HL-60 (cell line): ENCODE results near the gene EGFLAM.

ENCODE experiments used
- DNase-seq, 2 experiments: peaks; one replicate each; pipeline ENCODE4 v3.0.0-alpha.2; 2010 to 2020; ENCODE audit warnings: low read depth in 1 of 2, low spot score in 1 of 2
- H3K27ac ChIP-seq: fragments of 250-450 bp; sonication (Bioruptor Pico); replicated peaks from 2 replicates; pipeline ENCODE4 v1.5.1; 2020; ENCODE audit warnings: mild to moderate bottlenecking, moderate library complexity
- H3K27me3 ChIP-seq: fragments of 250-450 bp; sonication (Bioruptor Pico); 2 replicates; pipeline ENCODE4 v1.5.1; 2021; ENCODE audit warnings: mild to moderate bottlenecking, moderate library complexity; ENCODE audit not compliant: insufficient read depth, poor library complexity, severe bottlenecking
- H3K4me3 ChIP-seq: replicated peaks from 2 replicates; pipeline ENCODE4 v1.5.1; 2011; ENCODE audit warnings: mild to moderate bottlenecking, control low read depth, low read length; ENCODE audit not compliant: insufficient read depth
- CTCF ChIP-seq: IDR thresholded peaks from one replicate; pipeline ENCODE4 v1.5.1; 2011; ENCODE audit warnings: low read length, control low read depth, inconsistent platforms; ENCODE audit not compliant: insufficient read depth
- GABPA ChIP-seq: IDR thresholded peaks from 2 replicates; pipeline ENCODE4 v1.6.1; 2012; ENCODE audit warnings: low read depth
- POLR2AphosphoS5 ChIP-seq: IDR thresholded peaks from 2 replicates; pipeline ENCODE4 v1.6.1; 2012; ENCODE audit warnings: low read depth
- REST ChIP-seq: IDR thresholded peaks from 2 replicates; pipeline ENCODE4 v1.6.1; 2012; ENCODE audit warnings: low read depth; ENCODE audit not compliant: insufficient replicate concordance
- SPI1 ChIP-seq: IDR thresholded peaks from 2 replicates; pipeline ENCODE4 v1.6.1; 2012; ENCODE audit warnings: low read depth, mild to moderate bottlenecking, borderline replicate concordance

EGFLAM gene

GRCh38 chr5:38473008-38473407 lies 214.6 kb downstream of the EGFLAM start:
- no peak for TF ChIP-seq POLR2AphosphoS5
- no peak for TF ChIP-seq GABPA
- TF ChIP-seq REST: no peak
- TF ChIP-seq SPI1: no peak
- no peak for TF ChIP-seq CTCF
- DNase-seq: no peak
- H3K4me3 ChIP-seq: no peak overlapping the region
- H3K27ac ChIP-seq: no peak overlapping the region
- no peaks in the 10 kb centered on the region for H3K27me3 ChIP-seq

- no peak for DNase-seq
- no peak overlapping the region for H3K4me3 ChIP-seq
- TF ChIP-seq POLR2AphosphoS5: no peak
- TF ChIP-seq CTCF: no peak
- no peak for TF ChIP-seq GABPA
- TF ChIP-seq SPI1: no peak
- TF ChIP-seq REST: no peak
- peaks cover 5% of the 10 kb centered on the region for H3K27me3 ChIP-seq
- no peak overlapping the region for H3K27ac ChIP-seq
These were observed 219.8 kb downstream of the EGFLAM start for GRCh38 chr5:38478166-38478565.

- Histone ChIP-seq H3K27me3 (peaks cover 5% of the 10 kb centered on the region), H3K27ac (no peak overlapping the region), H3K4me3 (no peak overlapping the region)
- TF ChIP-seq REST (no peak), POLR2AphosphoS5 (no peak), CTCF (no peak)
- no peak for DNase-seq
These were observed 220.5 kb downstream of the EGFLAM start for GRCh38 chr5:38478878-38479277.
